Stimulated activated naive CD8-positive, alpha-beta T cell treated with anti-CD3 and anti-CD28 coated beads, Interleukin-15, Interleukin-2, amounts not matched to agents 100 U/mL and 50 U/mL, for 24 hours (primary cell): ENCODE results near the gene DAG1.
A peak's percentile ranks its signal among the peaks of the same experiment; 100 is the strongest.

Experiments used
- ATAC-seq: fragments of 150-1000 bp; cut with Tn5 transposase; one replicate; pipeline ENCODE4 v1.10.0; 2021
- DNase-seq: peaks from one replicate; pipeline ENCODE4 v3.0.0; 2021

The DAG1 gene

GRCh38 chr3:49553692-49554632 lies 83.9 kb downstream of the DAG1 start, which contains the start of gene BSN:
Gene BSN (plus strand): TSS chr3:49554477. CDS start chr3:49554603, 126 bp downstream.
- DNase-seq (peak; percentile 94), ATAC-seq (peak; percentile 87)

DNA sequence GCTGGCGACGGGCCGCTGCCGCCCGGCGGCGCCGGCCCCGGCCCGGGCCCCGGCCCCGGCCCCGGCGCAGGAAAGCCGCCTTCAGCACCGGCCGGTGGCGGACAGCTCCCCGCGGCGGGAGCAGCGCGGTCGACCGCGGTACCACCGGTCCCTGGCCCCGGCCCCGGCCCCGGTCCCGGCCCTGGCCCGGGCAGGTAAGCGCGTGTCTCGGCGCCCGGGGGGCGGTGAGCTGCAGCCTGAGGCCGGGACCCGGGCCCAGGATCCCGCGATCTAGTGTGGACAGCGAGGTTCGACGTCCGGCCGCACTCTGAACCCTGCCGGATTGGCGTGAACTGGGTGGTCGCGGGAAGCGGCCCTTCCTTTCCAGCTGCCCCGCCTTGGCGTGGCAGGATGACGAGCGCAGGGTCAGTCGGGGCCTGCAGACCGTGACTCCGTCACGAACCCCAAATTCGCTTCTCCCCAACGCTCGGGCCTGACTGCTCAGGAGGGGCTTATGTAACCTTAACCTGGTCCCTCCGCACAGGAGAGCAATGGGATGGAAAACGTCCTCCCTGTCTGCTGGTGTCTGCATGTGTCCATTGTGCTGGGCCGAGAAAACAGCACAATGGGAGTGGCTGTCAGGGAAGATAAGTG lies 84.7 kb downstream of the DAG1 start:
- ATAC-seq = peak; percentile 69
- peak; percentile 70 for DNase-seq

DNA sequence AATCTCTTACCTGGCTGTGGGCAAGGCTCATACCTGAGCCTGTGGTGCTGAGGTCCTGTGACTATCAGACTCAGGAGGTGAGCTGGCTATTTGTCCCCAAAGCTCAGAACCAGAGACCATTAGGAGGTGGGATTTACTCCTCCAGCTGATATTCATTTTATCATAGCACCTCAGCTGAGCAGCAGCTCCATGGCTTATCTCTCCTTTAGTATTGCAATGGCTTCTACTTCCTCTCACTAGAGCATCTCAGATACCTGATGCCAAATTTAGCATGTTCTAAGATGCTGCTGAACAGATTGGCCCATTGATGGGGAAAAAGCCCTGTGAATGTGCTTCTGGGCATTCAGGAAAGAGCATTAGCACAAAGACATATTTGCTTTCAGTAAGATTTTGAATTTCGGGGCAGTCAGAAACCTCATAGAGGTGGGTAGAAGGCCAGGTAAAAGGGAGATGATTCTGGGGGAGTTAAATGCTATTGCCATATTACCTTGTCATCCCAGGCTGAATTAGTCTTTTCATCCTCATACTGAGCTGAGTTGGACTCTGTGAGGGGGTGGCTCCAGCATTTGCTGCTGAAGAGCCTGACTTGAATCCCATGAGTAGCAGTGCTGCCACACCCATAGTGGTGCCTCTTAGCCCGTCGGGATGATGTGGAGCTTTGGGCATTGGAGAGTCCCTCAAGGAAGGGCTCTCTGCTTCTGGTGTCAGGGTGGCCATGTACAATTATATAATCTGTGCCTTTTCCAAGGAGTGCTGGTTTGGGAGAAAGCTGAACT lies 86.6 kb downstream of the DAG1 start:
- DNase-seq (no peak), ATAC-seq (no peak)

GRCh38 chr3:49563040-49563578 lies 93.0 kb downstream of the DAG1 start:
- no peak for ATAC-seq
- DNase-seq = no peak

GRCh38 chr3:49563766-49564165 lies 93.7 kb downstream of the DAG1 start:
- DNase-seq (no peak), ATAC-seq (no peak)

DNA sequence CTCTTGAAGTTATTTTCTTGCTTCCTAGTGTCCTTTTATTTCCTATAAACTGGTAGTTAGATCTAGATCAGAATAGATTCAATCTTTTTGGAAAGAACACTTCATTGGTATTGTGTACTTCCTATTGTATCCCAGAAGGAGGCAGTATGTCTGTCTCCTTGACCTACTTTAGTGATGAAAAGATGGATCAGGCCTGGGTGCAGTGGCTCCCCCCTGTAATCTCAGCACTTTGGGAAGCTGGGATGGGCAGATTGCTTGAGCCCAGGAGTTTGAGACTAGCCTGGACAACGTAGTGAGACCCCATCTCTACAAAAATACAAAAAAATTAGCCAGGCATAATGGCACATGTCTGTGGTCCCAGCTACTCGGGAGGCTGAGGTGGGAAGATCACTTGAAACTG lies 96.2 kb downstream of the DAG1 start:
- no peak for DNase-seq
- ATAC-seq = no peak

DNA sequence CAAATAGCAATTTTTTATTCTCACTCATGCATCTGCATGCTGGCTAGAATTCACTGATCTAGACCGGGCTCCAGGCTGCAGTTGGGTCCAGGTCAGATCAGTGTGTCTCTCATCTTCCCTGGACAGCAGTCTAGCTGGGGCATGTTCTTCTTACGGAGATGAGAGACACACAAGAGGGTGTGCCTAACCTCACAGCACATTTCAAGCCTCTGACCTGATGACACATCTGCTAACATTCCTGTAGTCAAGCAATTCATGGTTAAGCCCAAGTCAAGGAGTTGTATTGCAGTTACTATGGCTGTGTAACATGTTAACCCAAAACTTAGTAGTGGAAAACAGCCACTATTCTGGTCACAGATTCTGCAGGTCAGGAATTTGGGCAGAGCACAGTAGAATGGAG lies 97.3 kb downstream of the DAG1 start:
- ATAC-seq (no peak), DNase-seq (no peak)

DNA sequence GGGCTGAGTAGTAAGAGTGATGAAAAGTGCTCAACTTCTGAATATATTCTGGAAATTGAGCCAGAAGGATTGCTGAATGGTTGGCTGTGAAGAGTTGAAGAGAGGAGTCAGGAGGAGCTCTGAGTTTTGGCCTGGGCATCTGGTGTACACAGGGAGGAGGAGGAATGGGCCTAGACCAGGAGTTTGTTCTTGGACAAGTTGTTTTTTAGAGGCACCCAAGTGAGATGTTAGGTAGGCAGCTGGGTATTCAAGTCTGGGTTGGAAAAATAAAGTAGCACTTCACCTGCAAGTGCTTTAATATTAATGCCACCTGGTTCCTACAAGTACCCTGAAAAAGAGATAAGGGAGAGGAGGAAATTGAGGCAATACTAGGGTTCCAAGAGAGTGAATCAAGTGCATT lies 98.9 kb downstream of the DAG1 start:
- ATAC-seq = no peak
- DNase-seq = no peak

GRCh38 chr3:49570028-49570654 lies 100.1 kb downstream of the DAG1 start:
- ATAC-seq = no peak
- DNase-seq = no peak

- DNase-seq = no peak
- ATAC-seq = no peak
Observed at GRCh38 chr3:49582177-49582576, 112.1 kb downstream of the DAG1 start.
